SK-N-SH (cell line): Measurements from ENCODE around the gene EIF1B. TPM values are rescaled to one million over a fixed set of nuclear protein-coding genes. Genes with fewer than 3 reads are reported as not detected.

ENCODE experiments used
- CTCF ChIA-PET: fragments of 300-600, 350-600 bp; formaldehyde crosslinking; extraction: SDS; loops from one replicate; lab custom pipeline; 2021; lab: Yijun Ruan, JAX
- POLR2A ChIA-PET: fragments of 350-600 bp; sonication (Branson Sonifier 250); formaldehyde crosslinking; extraction: SDS; loops from one replicate; lab custom pipeline; 2020; ENCODE audit warnings: antibody characterized with exemption, inconsistent platforms; lab: Yijun Ruan, JAX
- DNase-seq: peaks from one replicate; pipeline ENCODE4 v3.0.0; 2012
- H2AFZ ChIP-seq: fragments of 200-600 bp; sonication (generic); 2 replicates; pipeline ENCODE4 v1.8.1; 2016; ENCODE audit warnings: antibody characterized with exemption, mild to moderate bottlenecking, low read depth
- H3F3A ChIP-seq: fragments of 200-600 bp; sonication (generic); replicated peaks from 2 replicates; pipeline ENCODE3; 2016; ENCODE audit warnings: antibody characterized with exemption, mild to moderate bottlenecking; ENCODE audit not compliant: insufficient read depth
- H3K27ac ChIP-seq, 2 experiments: fragments of 200-500 bp in 1 of 2; fragments of 200-600 bp in 1 of 2; sonication (Bioruptor generic) in 1 of 2; sonication (generic), shearing (Covaris generic) in 1 of 2; 2 replicates each; pipeline versions ENCODE4 v1.5.1 to v1.6.1; 2014 to 2016; ENCODE audit warnings: low read depth in 2 of 2, inconsistent platforms in 1 of 2, low read length in 1 of 2, mild to moderate bottlenecking in 1 of 2, mixed read lengths in 1 of 2
- H3K27me3 ChIP-seq: fragments of 200-600 bp; sonication (generic), shearing (Covaris generic); 2 replicates; pipeline ENCODE4 v1.6.1; 2016; ENCODE audit warnings: mixed run types; ENCODE audit not compliant: insufficient read depth
- H3K36me3 ChIP-seq, 2 experiments: fragments of 200-500 bp in 1 of 2; fragments of 200-600 bp in 1 of 2; sonication (Bioruptor generic) in 1 of 2; sonication (generic) in 1 of 2; replicated peaks in 1 of 2; 2 replicates each; pipeline versions ENCODE3 to v1.5.1; 2014 to 2016; ENCODE audit warnings: low read length in 1 of 2, mild to moderate bottlenecking in 1 of 2; ENCODE audit not compliant: insufficient read depth in 2 of 2, control insufficient read depth in 1 of 2
- H3K4me1 ChIP-seq, 2 experiments: fragments of 200-500 bp in 1 of 2; fragments of 200-600 bp in 1 of 2; sonication (Bioruptor generic) in 1 of 2; sonication (generic), shearing (Covaris generic) in 1 of 2; 2 replicates each; pipeline versions ENCODE4 v1.5.1 to v1.6.1; 2014 to 2016; ENCODE audit warnings: low read depth in 1 of 2, low read length in 1 of 2, mixed run types in 1 of 2; ENCODE audit not compliant: insufficient read depth in 2 of 2, control insufficient read depth in 1 of 2
- H3K4me2 ChIP-seq: fragments of 200-600 bp; sonication (generic), shearing (Covaris generic); 2 replicates; pipeline ENCODE4 v1.6.1; 2017; ENCODE audit warnings: mixed run types
- H3K4me3 ChIP-seq, 2 experiments: fragments of 200-500 bp in 1 of 2; fragments of 200-600 bp in 1 of 2; sonication (Bioruptor generic) in 1 of 2; sonication (generic), shearing (Covaris generic) in 1 of 2; 2 replicates each; pipeline versions ENCODE4 v1.5.1 to v1.8.1; 2014 to 2016; ENCODE audit warnings: low read depth in 2 of 2, inconsistent platforms in 1 of 2, low read length in 1 of 2, mild to moderate bottlenecking in 1 of 2, mixed read lengths in 1 of 2, moderate library complexity in 1 of 2
- H3K79me2 ChIP-seq: fragments of 200-600 bp; sonication (generic); 2 replicates; pipeline ENCODE4 v1.8.1; 2017; ENCODE audit warnings: mild to moderate bottlenecking; ENCODE audit not compliant: insufficient read depth
- H3K9ac ChIP-seq: fragments of 200-600 bp; sonication (generic); 2 replicates; pipeline ENCODE4 v1.6.1; 2017; ENCODE audit warnings: mixed run types
- H3K9me2 ChIP-seq: fragments of 200-600 bp; sonication (generic); 2 replicates; pipeline ENCODE4 v1.6.1; 2017; ENCODE audit warnings: mixed run types
- H3K9me3 ChIP-seq: fragments of 200-600 bp; sonication (generic); 2 replicates; pipeline ENCODE4 v1.6.1; 2017; ENCODE audit warnings: mixed run types, mild to moderate bottlenecking, moderate library complexity
- H4K20me1 ChIP-seq: fragments of 200-600 bp; sonication (generic); 2 replicates; pipeline ENCODE4 v1.6.1; 2017; ENCODE audit warnings: mild to moderate bottlenecking, mixed run types; ENCODE audit not compliant: insufficient read depth
- CHD2 ChIP-seq: fragments of 150-350 bp; IDR thresholded peaks from 2 replicates; pipeline ENCODE4 v1.6.1; 2018; ENCODE audit warnings: low read length; ENCODE audit not compliant: partially characterized antibody
- EP300 ChIP-seq, 2 experiments: IDR thresholded peaks; 2 replicates each; pipeline versions ENCODE4 v1.4.0 to v1.6.1; 2012; ENCODE audit warnings: borderline replicate concordance in 1 of 2, low read depth in 1 of 2, low read length in 1 of 2
- FOXM1 ChIP-seq: IDR thresholded peaks from 2 replicates; pipeline ENCODE4 v1.4.0; 2012; ENCODE audit warnings: low read depth, mild to moderate bottlenecking
- GATA2 ChIP-seq: sonication (generic); formaldehyde crosslinking; IDR thresholded peaks from 2 replicates; pipeline ENCODE4 v1.5.0; 2020; ENCODE audit warnings: mild to moderate bottlenecking, missing genetic modification reagents
- IRF3 ChIP-seq: fragments of 150-350 bp; IDR thresholded peaks from 2 replicates; pipeline ENCODE4 v1.6.1; 2016; ENCODE audit warnings: mild to moderate bottlenecking, low read depth, low read length
- JUND ChIP-seq: IDR thresholded peaks from 2 replicates; pipeline ENCODE4 v1.4.0; 2012
- MEF2A ChIP-seq: IDR thresholded peaks from 2 replicates; pipeline ENCODE4 v1.4.0; 2012; ENCODE audit warnings: low read depth, borderline replicate concordance
- MXI1 ChIP-seq: IDR thresholded peaks from 2 replicates; pipeline ENCODE4 v1.6.1; 2012; ENCODE audit warnings: mild to moderate bottlenecking, low read depth, low read length, improper control_type of control experiment
- NFIC ChIP-seq: IDR thresholded peaks from 2 replicates; pipeline ENCODE4 v1.4.0; 2012; ENCODE audit warnings: borderline replicate concordance
- NRF1 ChIP-seq: IDR thresholded peaks from 2 replicates; pipeline ENCODE4 v1.6.1; 2012; ENCODE audit warnings: low read depth, mild to moderate bottlenecking, low read length
- POLR2AphosphoS5 ChIP-seq: IDR thresholded peaks from 2 replicates; pipeline ENCODE4 v1.6.1; 2012; ENCODE audit warnings: low read depth, low read length
- RAD21 ChIP-seq: IDR thresholded peaks from 2 replicates; pipeline ENCODE4 v1.6.1; 2012; ENCODE audit warnings: mild to moderate bottlenecking, low read length
- TAF1 ChIP-seq: IDR thresholded peaks from 2 replicates; pipeline ENCODE4 v1.6.1; 2012; ENCODE audit warnings: low read depth, mild to moderate bottlenecking, low read length, moderate library complexity, borderline replicate concordance
- TCF12 ChIP-seq: IDR thresholded peaks from 2 replicates; pipeline ENCODE4 v1.4.0; 2012
- TEAD4 ChIP-seq: IDR thresholded peaks from 2 replicates; pipeline ENCODE4 v1.4.0; 2012; ENCODE audit warnings: mild to moderate bottlenecking, borderline replicate concordance; ENCODE audit not compliant: insufficient read depth
- WGBS: methylation state at CpG from one replicate; pipeline ENCODE4 v1.1.6; 2017; ENCODE audit warnings: low lambda C conversion rate; 5-methylcytosine and 5-hydroxymethylcytosine counted together
- polyA plus RNA-seq, 3 experiments: library from polyadenylated mRNA; depleted of rRNA; stranded (reverse); fragments of >200 nt; gene quantifications; 2 replicates each; pipeline ENCODE4 v1.2.3, GENCODE V29; 2012
- TF ChIP-seq, protein P1 (sequence below): IDR thresholded peaks from 2 replicates; pipeline ENCODE4 v1.4.0; 2012; ENCODE audit warnings: low read depth, borderline replicate concordance
- TF ChIP-seq, protein P2 (sequence below): IDR thresholded peaks from 2 replicates; pipeline ENCODE4 v1.4.0; 2012; ENCODE audit warnings: low read depth
- TF ChIP-seq, protein P3 (sequence below): fragments of 200-600 bp; sonication (generic); IDR thresholded peaks from 2 replicates; pipeline ENCODE4 v1.6.1; 2017; ENCODE audit warnings: antibody characterized with exemption, mild to moderate bottlenecking, moderate library complexity

EIF1B gene
- polyA plus RNA-seq, 1 of the 3 experiments (the other 2 are of a cell fraction) = 22.9 TPM

DNA sequence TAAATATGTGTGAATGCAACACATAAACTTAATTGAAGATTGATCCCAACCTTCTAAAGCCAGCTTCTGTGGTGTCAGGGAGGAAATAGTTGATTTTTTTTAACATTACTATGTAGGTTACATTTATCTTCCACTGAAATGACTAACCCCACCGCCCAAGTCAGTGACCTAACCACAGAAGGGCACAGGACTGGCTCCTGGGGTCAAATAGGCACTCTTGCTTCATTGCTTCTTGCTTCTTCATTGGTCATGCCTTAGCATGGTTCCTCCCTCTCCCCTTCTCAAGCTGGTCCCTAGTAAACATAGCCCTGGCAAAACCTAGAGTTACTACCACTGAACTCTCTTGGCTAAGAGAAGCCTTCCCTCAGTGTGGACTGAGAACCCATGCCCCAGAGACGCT lies 12.3 kb downstream of the EIF1B start:
- H3K27ac ChIP-seq = no peak overlapping the region
- H3K9me3 ChIP-seq = no peaks in the 10 kb centered on the region
- no peaks in the 10 kb centered on the region for H3K27me3 ChIP-seq
- no peak overlapping the region for H3K4me3 ChIP-seq
- DNase-seq = no peak
- whole genome bisulfite sequencing = 50% methylated on average over 2 of the region's 2 CpGs
- no peaks in the 10 kb centered on the region for H3K36me3 ChIP-seq
- H3K4me2 ChIP-seq = no peak overlapping the region
- no peaks in the 10 kb centered on the region for H3K79me2 ChIP-seq
- peaks cover 3% of the 10 kb centered on the region for H3F3A ChIP-seq
- no peaks in the 10 kb centered on the region for H3K4me1 ChIP-seq
- no peaks in the 10 kb centered on the region for H4K20me1 ChIP-seq
- CTCF ChIA-PET = interaction anchor here (4.6 kb wide), 1 partner anchor 130 kb away, joined by 32 read pairs; no protein-coding TSS in a partner anchor
- H3K9ac ChIP-seq = no peak overlapping the region
- H2AFZ ChIP-seq = no peak overlapping the region
- TF ChIP-seq TAF1 (no peak), CHD2 (no peak), RAD21 (no peak), EP300 (IDR thresholded peaks at IDR 0.05; ENCODE audit: borderline replicate concordance in 1 of 2, low read depth in 1 of 2, low read length in 1 of 2) (no peak), GATA2 (CRISPR knock-in tag) (no peak), NFIC (no peak), TEAD4 (no peak), FOXM1 (no peak), TCF12 (no peak), IRF3 (no peak), MXI1 (no peak), MEF2A (no peak), NRF1 (no peak), JUND (no peak), POLR2AphosphoS5 (no peak)
- TF ChIP-seq, protein P1, sequence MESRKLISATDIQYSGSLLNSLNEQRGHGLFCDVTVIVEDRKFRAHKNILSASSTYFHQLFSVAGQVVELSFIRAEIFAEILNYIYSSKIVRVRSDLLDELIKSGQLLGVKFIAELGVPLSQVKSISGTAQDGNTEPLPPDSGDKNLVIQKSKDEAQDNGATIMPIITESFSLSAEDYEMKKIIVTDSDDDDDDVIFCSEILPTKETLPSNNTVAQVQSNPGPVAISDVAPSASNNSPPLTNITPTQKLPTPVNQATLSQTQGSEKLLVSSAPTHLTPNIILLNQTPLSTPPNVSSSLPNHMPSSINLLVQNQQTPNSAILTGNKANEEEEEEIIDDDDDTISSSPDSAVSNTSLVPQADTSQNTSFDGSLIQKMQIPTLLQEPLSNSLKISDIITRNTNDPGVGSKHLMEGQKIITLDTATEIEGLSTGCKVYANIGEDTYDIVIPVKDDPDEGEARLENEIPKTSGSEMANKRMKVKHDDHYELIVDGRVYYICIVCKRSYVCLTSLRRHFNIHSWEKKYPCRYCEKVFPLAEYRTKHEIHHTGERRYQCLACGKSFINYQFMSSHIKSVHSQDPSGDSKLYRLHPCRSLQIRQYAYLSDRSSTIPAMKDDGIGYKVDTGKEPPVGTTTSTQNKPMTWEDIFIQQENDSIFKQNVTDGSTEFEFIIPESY = no peak
- TF ChIP-seq, protein P2, sequence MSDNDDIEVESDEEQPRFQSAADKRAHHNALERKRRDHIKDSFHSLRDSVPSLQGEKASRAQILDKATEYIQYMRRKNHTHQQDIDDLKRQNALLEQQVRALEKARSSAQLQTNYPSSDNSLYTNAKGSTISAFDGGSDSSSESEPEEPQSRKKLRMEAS = no peak
- TF ChIP-seq, protein P3, sequence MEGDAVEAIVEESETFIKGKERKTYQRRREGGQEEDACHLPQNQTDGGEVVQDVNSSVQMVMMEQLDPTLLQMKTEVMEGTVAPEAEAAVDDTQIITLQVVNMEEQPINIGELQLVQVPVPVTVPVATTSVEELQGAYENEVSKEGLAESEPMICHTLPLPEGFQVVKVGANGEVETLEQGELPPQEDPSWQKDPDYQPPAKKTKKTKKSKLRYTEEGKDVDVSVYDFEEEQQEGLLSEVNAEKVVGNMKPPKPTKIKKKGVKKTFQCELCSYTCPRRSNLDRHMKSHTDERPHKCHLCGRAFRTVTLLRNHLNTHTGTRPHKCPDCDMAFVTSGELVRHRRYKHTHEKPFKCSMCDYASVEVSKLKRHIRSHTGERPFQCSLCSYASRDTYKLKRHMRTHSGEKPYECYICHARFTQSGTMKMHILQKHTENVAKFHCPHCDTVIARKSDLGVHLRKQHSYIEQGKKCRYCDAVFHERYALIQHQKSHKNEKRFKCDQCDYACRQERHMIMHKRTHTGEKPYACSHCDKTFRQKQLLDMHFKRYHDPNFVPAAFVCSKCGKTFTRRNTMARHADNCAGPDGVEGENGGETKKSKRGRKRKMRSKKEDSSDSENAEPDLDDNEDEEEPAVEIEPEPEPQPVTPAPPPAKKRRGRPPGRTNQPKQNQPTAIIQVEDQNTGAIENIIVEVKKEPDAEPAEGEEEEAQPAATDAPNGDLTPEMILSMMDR = no peak
- POLR2A ChIA-PET = no interaction called here
- no peaks in the 10 kb centered on the region for H3K9me2 ChIP-seq
